Pancreas (tissue), 10 donors: ENCODE data around the gene ARHGAP5. TPM values are rescaled to one million over a fixed set of nuclear protein-coding genes. Genes with fewer than 3 reads are reported as not detected.

Experiments used
- ATAC-seq, 4 donors: fragments of 200-7000 bp; cut with Tn5 transposase; one replicate each; pipeline versions ENCODE4 v1.8.0 to v1.9.1; 2020; ENCODE audit warnings: mild to moderate bottlenecking in 4 of 4, moderate library complexity in 4 of 4
- DNase-seq, 6 donors: peaks; one replicate each; pipeline ENCODE4 v3.0.0-alpha.2; 2020
- FAIRE-seq: peaks from 2 replicates; lab custom pipeline; 2012; peaks lifted over from hg19 to GRCh38; lab: Jason Lieb, UNC
- H3K27ac ChIP-seq, 4 donors: fragments of 200-600 bp; sonication (generic); 1 replicate in 3 of 4; 2 replicates in 1 of 4; pipeline versions ENCODE4 v1.5.0 to v1.8.0; 2020
- H3K27me3 ChIP-seq, 4 donors: fragments of 200-600 bp; one replicate each; pipeline ENCODE4 v1.8.0; 2021
- H3K36me3 ChIP-seq, 3 donors: fragments of 200-600 bp; sonication (generic) in 1 of 3; one replicate each; pipeline versions ENCODE4 v1.5.0 to v1.8.0; 2020 to 2021
- H3K4me1 ChIP-seq, 3 donors: fragments of 200-600 bp; one replicate each; pipeline ENCODE4 v1.8.0; 2021
- H3K4me3 ChIP-seq, 4 donors: fragments of 200-600 bp; sonication (generic) in 2 of 4; one replicate each; pipeline versions ENCODE4 v1.5.0 to v1.8.0; 2020 to 2021
- H3K9me3 ChIP-seq, 4 donors: fragments of 200-600 bp; one replicate each; pipeline ENCODE4 v1.8.0; 2021
- CTCF ChIP-seq, 4 donors: fragments of 200-600 bp; sonication (generic) in 3 of 4; IDR thresholded peaks; one replicate each; pipeline versions ENCODE4 v1.5.0 to v1.8.0; 2021; ENCODE audit warnings: antibody characterized with exemption in 4 of 4
- WGBS, 2 donors: extraction: QIAGEN DNeasy Blood & Tissue Kit; methylation state at CpG; one replicate each; pipeline ENCODE4 v1.1.7; 2013; 5-methylcytosine and 5-hydroxymethylcytosine counted together
- intact Hi-C, 3 donors: fragments of 100-400 bp; cut with DNase I; formaldehyde crosslinking; loops; one replicate each; pipeline versions ENCODE4 v1.11.1 to v1.14.2; 2022
- polyA plus RNA-seq, 2 donors: library from polyadenylated mRNA; stranded (reverse); fragments of 200-250 nt; gene quantifications; one replicate each; pipeline ENCODE4 v1.2.3, GENCODE V29; 2013
- total RNA-seq, 6 donors: library from RNA; stranded (reverse); fragmentation: NEBNext Ultra II Directional in 4 of 6; extraction: Animal tissue kit (Norgen Biotek cat#: 25700) in 4 of 6; gene quantifications; one replicate each; pipeline versions ENCODE4 v1.2.1 to v1.2.4, GENCODE V29; 2021 to 2023
- donor health status: healthy with polysubstance abuse.
- donor health status: DM: no; HTN: no; CAD: no; lungs with moderate emphysema.
- donor health status: DM: no; HTN: no; CAD: no.
- donor health status: control.
- donor health status: control.
- donor health status: Bipolar disorder and iron deficiency.
- donor health status: DM: yes; HTN: yes; CAD: no.
- donor health status: DM: no; HTN: no; CAD: no.
- donor health status: DM: no; HTN: no; CAD: no.
- donor health status: DM: yes; HTN: yes; CAD: no.

ARHGAP5 gene
- total and polyA plus RNA-seq, 8 donors: 7.1 to 81.8 (median 53.1) TPM

GRCh38 chr14:32074887-32075572 is 2.1 kb upstream of the ARHGAP5 start:
- intact Hi-C loops: no loop called here
- DNase-seq (no peak), ATAC-seq (no peak), FAIRE-seq (no peak)
- Histone ChIP-seq H3K36me3 (no peaks in the 10 kb centered on the region), H3K27me3 (no peaks in the 10 kb centered on the region), H3K27ac (peak overlapping the region in 3 of 4 donors; percentile 77 to 99 (median 99)), H3K4me1 (peaks cover 15 to 17% (median 17%) of the 10 kb centered on the region in 3 donors), H3K9me3 (no peaks in the 10 kb centered on the region), H3K4me3 (peak overlapping the region in 2 of 4 donors; percentile 74 to 99)
- TF ChIP-seq CTCF (IDR thresholded peaks at IDR 0.05): no peak
- WGBS, 2 donors: 37 to 43% methylated on average over 8 of the region's 8 CpGs

GRCh38 chr14:32075672-32076277 is 1.3 kb upstream of the ARHGAP5 start:
- DNase-seq (peak; percentile 52 to 81 (median 64)), ATAC-seq (peak; percentile 23 to 53 (median 34)), FAIRE-seq (no peak)
- H3K4me1 ChIP-seq: peaks cover 17 to 21% (median 19%) of the 10 kb centered on the region in 3 donors
- no peaks in the 10 kb centered on the region for H3K27me3 ChIP-seq
- intact Hi-C loops: no loop called here
- TF ChIP-seq CTCF (IDR thresholded peaks at IDR 0.05): no peak
- 0 to 1% methylated on average over 23 of the region's 23 CpGs for WGBS, 2 donors
- no peaks in the 10 kb centered on the region for H3K36me3 ChIP-seq
- peak overlapping the region; percentile 77 to 99 (median 89) for H3K27ac ChIP-seq
- peak overlapping the region; percentile 52 to 99 (median 80) for H3K4me3 ChIP-seq
- no peaks in the 10 kb centered on the region for H3K9me3 ChIP-seq

- H3K4me1 ChIP-seq: peaks cover 17 to 26% (median 24%) of the 10 kb centered on the region in 3 donors
- no peaks in the 10 kb centered on the region for H3K27me3 ChIP-seq
- FAIRE-seq (no peak), ATAC-seq (peak; percentile 84 to 93 (median 88)), DNase-seq (peak; percentile 96 to 98 (median 96))
- peak overlapping the region; percentile 92 to 99 (median 98) for H3K27ac ChIP-seq
- no peaks in the 10 kb centered on the region for H3K36me3 ChIP-seq
- TF ChIP-seq CTCF (IDR thresholded peaks at IDR 0.05): no peak
- H3K9me3 ChIP-seq: no peaks in the 10 kb centered on the region
- intact Hi-C loops: no loop called here
- WGBS, 2 donors: 1% methylated on average over 36 to 76 of the region's 76 CpGs
- peak overlapping the region; percentile 74 to 99 (median 80) for H3K4me3 ChIP-seq
These were observed 625 bp upstream of the ARHGAP5 start for GRCh38 chr14:32076278-32077080.

GRCh38 chr14:32078023-32078857 is 1.1 kb downstream of the ARHGAP5 start:
- no peak for TF ChIP-seq CTCF (IDR thresholded peaks at IDR 0.05)
- H3K4me1 ChIP-seq: peaks cover 28 to 42% (median 32%) of the 10 kb centered on the region in 3 donors
- no peaks in the 10 kb centered on the region for H3K36me3 ChIP-seq
- intact Hi-C loops: no loop called here
- H3K4me3 ChIP-seq: peak overlapping the region; percentile 74 to 99 (median 80)
- H3K9me3 ChIP-seq: no peaks in the 10 kb centered on the region
- ATAC-seq (peak; percentile 22 to 35 (median 32)), DNase-seq (peak in 5 of 6 donors; percentile 19 to 53 (median 41)), FAIRE-seq (peak; percentile 23)
- H3K27me3 ChIP-seq: no peaks in the 10 kb centered on the region
- peak overlapping the region; percentile 92 to 99 (median 98) for H3K27ac ChIP-seq
- 1% methylated on average over 28 of the region's 28 CpGs for WGBS, 2 donors
